Heart right ventricle (tissue), 16 donors: ENCODE results near the gene ZNF408. TPM values are rescaled to one million over a fixed set of nuclear protein-coding genes. Genes with fewer than 3 reads are reported as not detected.

Experiments used
- ATAC-seq, 8 donors: fragments of 200-7000 bp; cut with Tn5 transposase; one replicate each; pipeline ENCODE4 v1.9.1; 2020; ENCODE audit warnings: mild to moderate bottlenecking in 8 of 8, moderate library complexity in 8 of 8, moderate number of reproducible peaks in 1 of 8
- DNase-seq, 2 donors: peaks; one replicate each; pipeline ENCODE4 v3.0.0-alpha.2; 2020
- H3K27ac ChIP-seq, 10 donors: fragments of 200-600 bp; sonication (generic) in 2 of 10; one replicate each; pipeline versions ENCODE4 v1.5.0 to v1.8.0; 2020 to 2022; ENCODE audit warnings: mild to moderate bottlenecking in 3 of 10
- H3K27me3 ChIP-seq, 7 donors: fragments of 200-600 bp; one replicate each; pipeline ENCODE4 v1.8.0; 2021 to 2022; ENCODE audit warnings: mild to moderate bottlenecking in 2 of 7
- H3K36me3 ChIP-seq, 9 donors: fragments of 200-600 bp; sonication (generic) in 1 of 9; one replicate each; pipeline versions ENCODE4 v1.5.0 to v1.8.0; 2020 to 2022; ENCODE audit warnings: mild to moderate bottlenecking in 2 of 9
- H3K4me1 ChIP-seq, 9 donors: fragments of 200-600 bp; sonication (generic) in 1 of 9; one replicate each; pipeline versions ENCODE4 v1.5.0 to v1.8.0; 2020 to 2022; ENCODE audit warnings: mild to moderate bottlenecking in 4 of 9
- H3K4me3 ChIP-seq, 10 donors: fragments of 200-600 bp; sonication (generic) in 2 of 10; one replicate each; pipeline versions ENCODE4 v1.5.0 to v1.8.0; 2020 to 2022; ENCODE audit warnings: mild to moderate bottlenecking in 7 of 10, moderate library complexity in 2 of 10
- H3K9me3 ChIP-seq, 11 donors: fragments of 200-600 bp in 10 of 11; sonication (generic) in 2 of 11; one replicate each; pipeline versions ENCODE4 v1.5.0 to v1.8.0; 2013 to 2022; ENCODE audit warnings: mild to moderate bottlenecking in 2 of 11, control low read depth in 1 of 11, moderate library complexity in 1 of 11
- whole genome bisulfite sequencing, 2 donors: extraction: QIAGEN DNeasy Blood & Tissue Kit; methylation state at CpG; one replicate each; pipeline ENCODE4 v1.1.7; 2013; ENCODE audit warnings: inconsistent platforms in 1 of 2; 5-methylcytosine and 5-hydroxymethylcytosine counted together
- intact Hi-C, 10 donors: fragments of 100-400 bp; cut with DNase I; formaldehyde crosslinking; loops; one replicate each; pipeline versions ENCODE4 v1.11.1 to v1.14.2; 2022
- polyA plus RNA-seq, 2 donors: library from polyadenylated mRNA; stranded (reverse); fragments of 200-250 nt; gene quantifications; one replicate each; pipeline ENCODE4 v1.2.3, GENCODE V29; 2013
- total RNA-seq, 10 donors: library from RNA; stranded (reverse); fragmentation: NEBNext Ultra II Directional in 3 of 10; extraction: Animal tissue kit (Norgen Biotek cat#: 25700) in 3 of 10; gene quantifications; one replicate each; pipeline versions ENCODE4 v1.2.1 to v1.2.4, GENCODE V29; 2021 to 2023
- TF ChIP-seq, protein P1 (sequence below), 9 donors: fragments of 200-600 bp; sonication (generic) in 2 of 9; IDR thresholded peaks; one replicate each; pipeline versions ENCODE4 v1.5.0 to v1.8.0; 2021 to 2022; ENCODE audit warnings: antibody characterized with exemption in 9 of 9, mild to moderate bottlenecking in 5 of 9, moderate library complexity in 1 of 9
- donor health status: Arrhythmogenic right ventricular cardiomyopathy.
- donor health status: ischemic (EF 13 %, LVEDD 7.1; RV severe dilation, severe dysfunction).
- donor health status: healthy with polysubstance abuse.
- donor health status: DM: no; HTN: yes; CAD: no.
- donor health status: DM: no; HTN: no; CAD: no.
- donor health status: ischemic (EF 25% LVEDD 6.9; RV normal size, moderate dysfunction).
- donor health status: ischemic (EF 25% LVEDD 5.7; RV mildly dilated, moderate dysfunction).
- donor health status: healthy.
- donor health status: DM: yes; HTN: yes; CAD: no.
- donor health status: Ischemic cardiomyopathy.
- donor health status: ischemic (EF 35%, LVEDD 5.7; RV mildly dilated, moderate dysfunction).
- donor health status: nonischemic (EF 11% LVEDD 7.7; RV severe dilation, severe dysfunction).
- donor health status: DM: yes; HTN: yes; CAD: no.
- donor health status: PGD.
- donor health status: ischemic (EF 29% LVEDD 5.4; RV normal size, mild dysfunction).
- donor health status: nonischemic (EF 23%, LVEDD 6.1; RV moderate dilation, normal function).

The ZNF408 gene
- total and polyA plus RNA-seq, 12 donors, result 5.0 to 8.9 (median 6.7) TPM

- 80 to 83% methylated on average over 1 of the region's 1 CpG for WGBS, 2 donors
- peaks cover 3 to 38% (median 23%) of the 10 kb centered on the region in 9 donors for H3K4me1 ChIP-seq
- peaks cover 0 to 100% (median 45%) of the 10 kb centered on the region in 9 donors for H3K36me3 ChIP-seq
Measured at GRCh38 chr11:46659908-46660307, 40.9 kb upstream of the ZNF408 start.

GRCh38 chr11:46661836-46662235, 39.0 kb upstream of the ZNF408 start:
- H3K4me3 ChIP-seq, result no peak overlapping the region
- H3K36me3 ChIP-seq, result peaks cover 0 to 100% (median 44%) of the 10 kb centered on the region in 9 donors
- no peaks in the 10 kb centered on the region for H3K27me3 ChIP-seq
- no peaks in the 10 kb centered on the region for H3K9me3 ChIP-seq
- DNase-seq (no peak), ATAC-seq (no peak)
- peaks cover 9 to 47% (median 28%) of the 10 kb centered on the region in 9 donors for H3K4me1 ChIP-seq
- TF ChIP-seq, protein P1, sequence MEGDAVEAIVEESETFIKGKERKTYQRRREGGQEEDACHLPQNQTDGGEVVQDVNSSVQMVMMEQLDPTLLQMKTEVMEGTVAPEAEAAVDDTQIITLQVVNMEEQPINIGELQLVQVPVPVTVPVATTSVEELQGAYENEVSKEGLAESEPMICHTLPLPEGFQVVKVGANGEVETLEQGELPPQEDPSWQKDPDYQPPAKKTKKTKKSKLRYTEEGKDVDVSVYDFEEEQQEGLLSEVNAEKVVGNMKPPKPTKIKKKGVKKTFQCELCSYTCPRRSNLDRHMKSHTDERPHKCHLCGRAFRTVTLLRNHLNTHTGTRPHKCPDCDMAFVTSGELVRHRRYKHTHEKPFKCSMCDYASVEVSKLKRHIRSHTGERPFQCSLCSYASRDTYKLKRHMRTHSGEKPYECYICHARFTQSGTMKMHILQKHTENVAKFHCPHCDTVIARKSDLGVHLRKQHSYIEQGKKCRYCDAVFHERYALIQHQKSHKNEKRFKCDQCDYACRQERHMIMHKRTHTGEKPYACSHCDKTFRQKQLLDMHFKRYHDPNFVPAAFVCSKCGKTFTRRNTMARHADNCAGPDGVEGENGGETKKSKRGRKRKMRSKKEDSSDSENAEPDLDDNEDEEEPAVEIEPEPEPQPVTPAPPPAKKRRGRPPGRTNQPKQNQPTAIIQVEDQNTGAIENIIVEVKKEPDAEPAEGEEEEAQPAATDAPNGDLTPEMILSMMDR (IDR thresholded peaks at IDR 0.05), result no peak
- H3K27ac ChIP-seq, result peak overlapping the region in 3 of 10 donors; percentile 26 to 47 (median 32)
- intact Hi-C loops, result no loop called here

More at GRCh38 chr11:46659908-46660307, 40.9 kb upstream of the ZNF408 start:
- ATAC-seq (peak in 3 of 8 donors; percentile 25 to 59 (median 39)), DNase-seq (no peak)
- intact Hi-C loops, result no loop called here
- Histone ChIP-seq H3K27me3 (no peaks in the 10 kb centered on the region), H3K27ac (peak overlapping the region in 6 of 10 donors; percentile 11 to 49 (median 32)), H3K4me3 (no peak overlapping the region), H3K9me3 (no peaks in the 10 kb centered on the region)
- TF ChIP-seq, protein P1 (IDR thresholded peaks at IDR 0.05), result no peak

DNA sequence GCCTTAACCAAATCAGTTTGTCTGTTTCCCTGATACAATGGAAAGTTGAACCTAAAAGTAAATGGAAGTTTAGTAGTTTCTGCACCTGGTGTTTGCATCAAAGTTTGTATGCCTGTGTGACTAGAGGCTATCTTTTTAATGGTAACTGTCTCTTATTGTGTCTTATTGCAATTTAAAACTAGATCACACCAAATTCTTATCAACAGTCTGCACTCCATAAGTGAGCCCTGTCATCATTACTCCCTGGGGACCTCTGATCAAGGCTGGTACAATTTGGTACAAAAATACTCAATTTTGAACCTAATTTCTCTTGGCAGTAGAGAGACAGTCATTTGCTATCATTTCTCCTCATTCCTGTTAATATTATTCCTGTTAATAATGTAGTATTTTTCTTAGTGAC, 38.5 kb upstream of the ZNF408 start:
- peaks cover 0 to 100% (median 44%) of the 10 kb centered on the region in 9 donors for H3K36me3 ChIP-seq
- intact Hi-C loops, result no loop called here
- no peak overlapping the region for H3K4me3 ChIP-seq
- H3K4me1 ChIP-seq, result peaks cover 15 to 50% (median 32%) of the 10 kb centered on the region in 9 donors
- TF ChIP-seq, protein P1 (IDR thresholded peaks at IDR 0.05), result no peak
- H3K27me3 ChIP-seq, result no peaks in the 10 kb centered on the region
- H3K9me3 ChIP-seq, result no peaks in the 10 kb centered on the region
- peak overlapping the region in 2 of 10 donors; percentile 26 to 82 for H3K27ac ChIP-seq
- DNase-seq (no peak), ATAC-seq (no peak)

GRCh38 chr11:46663277-46663940, 37.4 kb upstream of the ZNF408 start:
- peak overlapping the region in 8 of 10 donors; percentile 5 to 82 (median 58) for H3K27ac ChIP-seq

More at GRCh38 chr11:46663277-46663940, 37.4 kb upstream of the ZNF408 start:
- peaks cover 0 to 100% (median 44%) of the 10 kb centered on the region in 9 donors for H3K36me3 ChIP-seq
- intact Hi-C loops, result no loop called here
- no peaks in the 10 kb centered on the region for H3K9me3 ChIP-seq
- TF ChIP-seq, protein P1 (IDR thresholded peaks at IDR 0.05), result no peak
- 80 to 86% methylated on average over 4 of the region's 4 CpGs for WGBS, 2 donors
- ATAC-seq (no peak), DNase-seq (no peak)
- H3K4me3 ChIP-seq, result no peak overlapping the region
- H3K27me3 ChIP-seq, result no peaks in the 10 kb centered on the region
- H3K4me1 ChIP-seq, result peaks cover 13 to 56% (median 29%) of the 10 kb centered on the region in 9 donors
